Measurements from ENCODE around the gene TIMP2.
A peak's percentile ranks its signal among the peaks of the same experiment; 100 is the strongest.
"Not testable (repeated sequence)": the region's sequence is repeated elsewhere in the genome, so short reads cannot be mapped to it uniquely, and the experiment has no call there.

Gene TIMP2

DNA sequence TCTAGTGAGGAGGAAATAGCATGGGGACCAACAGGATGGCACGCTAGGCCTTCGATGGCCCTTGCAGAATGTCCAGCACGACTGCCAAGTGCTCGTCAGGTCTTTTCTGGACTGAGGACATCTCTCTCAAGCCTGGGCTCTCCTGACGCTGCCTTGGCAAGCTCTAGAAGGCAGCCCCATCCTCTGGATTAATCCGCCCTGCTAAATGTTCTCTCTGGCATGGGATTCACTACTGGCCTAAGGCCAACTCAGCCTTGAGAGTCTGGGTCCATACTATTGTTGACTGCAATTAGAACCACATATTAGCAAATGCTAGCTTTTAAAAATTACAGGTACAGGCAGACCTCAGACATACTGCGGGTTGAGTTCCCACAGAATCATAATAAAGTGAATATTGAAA lies 19.6 kb downstream of the TIMP2 start:
- DNase-seq (ENCODE audit: low read depth in 2 of 2), result no peak

DNA sequence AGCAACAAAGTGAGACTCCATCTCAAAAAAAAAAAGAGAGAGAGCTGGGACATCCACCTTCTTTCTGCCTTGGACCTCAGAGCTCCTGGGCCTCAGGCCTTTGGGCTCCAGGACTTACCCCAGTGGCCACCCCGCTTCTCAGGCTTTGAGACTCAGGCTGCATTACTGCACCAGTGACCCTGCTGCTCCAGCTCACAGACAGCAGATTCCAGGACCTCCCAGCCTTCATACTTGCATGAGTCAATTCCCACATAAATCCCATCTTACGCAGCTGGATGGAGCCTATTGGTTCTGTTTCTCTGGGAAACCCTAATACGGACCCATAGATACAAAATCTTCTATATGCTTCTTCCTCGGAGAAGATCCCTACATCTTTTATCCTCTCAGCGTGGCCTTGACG lies 20.1 kb downstream of the TIMP2 start:
- DNase-seq (ENCODE audit: low read depth in 2 of 2), result no peak

DNA sequence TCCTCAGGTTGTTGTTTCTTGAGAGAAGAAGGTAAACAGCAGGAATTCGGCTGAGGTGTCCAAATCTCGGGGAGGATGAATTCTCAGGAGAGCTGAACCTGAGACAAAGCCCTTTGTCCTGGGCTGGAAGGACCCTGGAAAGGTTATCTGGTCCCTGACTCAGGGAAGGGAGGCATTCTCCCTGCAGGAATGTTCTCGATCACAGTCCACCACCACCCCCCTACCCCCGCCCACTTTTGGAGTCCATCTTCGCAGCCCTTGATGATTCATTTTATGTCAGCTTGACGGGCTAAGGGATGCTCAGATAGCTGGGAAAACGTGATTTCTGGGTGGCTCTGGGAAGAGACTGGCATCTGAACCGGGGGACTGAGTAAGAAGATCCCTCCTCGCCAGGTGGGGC lies 20.8 kb downstream of the TIMP2 start:
- DNase-seq (ENCODE audit: low read depth in 2 of 2), result no peak

DNA sequence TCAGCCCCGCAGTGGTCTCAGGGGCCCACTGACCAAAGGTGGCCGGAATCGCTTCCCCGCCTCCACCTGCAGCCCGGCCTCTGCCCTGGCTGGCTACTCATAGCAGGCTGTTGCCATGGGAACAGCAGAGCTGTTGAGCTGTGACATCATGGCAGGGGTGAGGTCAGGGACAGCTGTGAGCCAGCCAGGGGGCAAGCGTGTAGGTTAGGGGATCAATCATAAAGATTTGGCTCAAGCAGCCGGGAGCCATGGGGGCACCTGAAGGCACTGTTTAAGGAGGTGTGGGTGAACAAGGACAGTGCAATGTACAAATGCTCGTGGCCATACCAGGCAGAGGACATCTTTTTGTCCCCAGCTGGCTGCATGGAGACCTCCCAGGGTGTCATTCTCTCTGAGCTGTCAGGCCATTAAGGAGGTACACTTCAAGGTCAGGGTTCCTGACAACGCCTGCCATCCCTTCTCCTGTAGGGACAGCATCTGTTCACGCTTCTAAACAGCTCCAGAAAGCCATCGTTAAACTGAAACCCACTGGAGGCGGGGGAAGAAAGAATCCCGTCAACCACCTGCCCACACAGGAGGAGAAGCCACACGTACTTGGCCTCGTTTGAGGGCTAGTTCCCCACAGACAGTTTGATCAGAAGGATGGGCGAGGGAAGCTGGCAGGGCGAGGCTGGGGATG lies 21.9 kb downstream of the TIMP2 start, which contains the start of gene CEP295NL:
TSS of gene CEP295NL (minus strand) at position 101 of the 679 bp plus-strand sequence. CDS start 1,373 bp downstream, outside the sequence.
- no peak for DNase-seq (ENCODE audit: low read depth in 2 of 2)

DNA sequence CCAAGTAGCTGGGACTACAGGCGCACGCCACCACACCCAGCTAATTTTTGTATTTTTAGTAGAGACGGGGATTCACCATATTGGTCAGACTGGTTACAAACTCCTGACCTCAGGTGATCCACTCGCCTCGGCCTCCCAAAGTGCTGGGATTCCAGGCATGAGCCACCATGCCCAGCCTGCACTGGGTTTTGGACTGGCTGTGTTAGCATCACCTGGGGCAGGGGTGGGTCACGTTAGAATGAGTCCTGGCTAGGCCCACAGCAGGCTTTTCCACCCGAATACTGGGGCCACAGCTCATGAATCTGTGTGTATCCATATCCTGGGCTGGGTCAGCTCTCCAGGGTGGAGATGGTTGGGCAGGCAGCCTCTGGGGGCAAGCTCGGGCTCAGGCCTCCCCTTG lies 23.0 kb downstream of the TIMP2 start:
- DNase-seq (ENCODE audit: low read depth in 2 of 2), result not testable (repeated sequence)

DNA sequence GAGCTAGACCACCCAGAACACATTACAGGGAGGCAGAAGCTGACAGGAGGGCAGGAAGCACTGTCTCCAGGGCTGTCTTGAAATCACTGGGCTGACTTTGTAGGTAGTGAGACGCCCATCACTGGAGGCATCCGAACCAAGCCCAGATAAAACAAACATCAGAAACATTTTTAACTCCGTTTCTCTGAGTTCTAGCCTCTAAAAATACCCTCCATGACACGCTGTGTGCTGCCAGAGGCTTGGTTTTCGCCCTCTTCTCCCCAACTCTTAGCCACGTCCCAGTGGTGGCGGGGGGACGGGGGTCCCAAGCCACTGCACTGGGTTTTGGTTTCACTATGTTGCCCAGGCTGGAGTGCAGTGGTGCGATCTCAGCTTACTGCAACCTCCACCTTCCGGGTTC lies 23.4 kb downstream of the TIMP2 start:
- DNase-seq (ENCODE audit: low read depth in 2 of 2), result no peak

DNA sequence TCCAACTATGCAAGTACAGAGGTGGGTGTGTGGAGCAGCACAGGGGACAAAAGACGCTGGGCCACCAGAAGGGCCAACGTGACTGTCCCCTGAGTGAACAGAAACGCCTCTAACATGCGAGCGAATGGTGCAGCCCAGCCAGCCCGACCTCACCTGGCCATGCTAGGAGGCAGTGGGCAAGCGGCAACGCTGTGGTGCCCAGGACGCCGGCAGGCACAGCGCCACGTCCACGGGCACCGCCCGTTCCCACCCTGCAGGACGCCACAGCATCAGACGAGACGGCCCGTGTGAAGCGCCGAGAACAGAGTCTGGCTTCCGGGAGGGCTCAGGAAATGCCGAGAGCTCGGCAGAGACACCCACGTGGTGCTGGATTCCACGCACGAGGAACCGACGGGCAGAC lies 24.4 kb downstream of the TIMP2 start:
- DNase-seq (ENCODE audit: low read depth in 2 of 2), result no peak

DNA sequence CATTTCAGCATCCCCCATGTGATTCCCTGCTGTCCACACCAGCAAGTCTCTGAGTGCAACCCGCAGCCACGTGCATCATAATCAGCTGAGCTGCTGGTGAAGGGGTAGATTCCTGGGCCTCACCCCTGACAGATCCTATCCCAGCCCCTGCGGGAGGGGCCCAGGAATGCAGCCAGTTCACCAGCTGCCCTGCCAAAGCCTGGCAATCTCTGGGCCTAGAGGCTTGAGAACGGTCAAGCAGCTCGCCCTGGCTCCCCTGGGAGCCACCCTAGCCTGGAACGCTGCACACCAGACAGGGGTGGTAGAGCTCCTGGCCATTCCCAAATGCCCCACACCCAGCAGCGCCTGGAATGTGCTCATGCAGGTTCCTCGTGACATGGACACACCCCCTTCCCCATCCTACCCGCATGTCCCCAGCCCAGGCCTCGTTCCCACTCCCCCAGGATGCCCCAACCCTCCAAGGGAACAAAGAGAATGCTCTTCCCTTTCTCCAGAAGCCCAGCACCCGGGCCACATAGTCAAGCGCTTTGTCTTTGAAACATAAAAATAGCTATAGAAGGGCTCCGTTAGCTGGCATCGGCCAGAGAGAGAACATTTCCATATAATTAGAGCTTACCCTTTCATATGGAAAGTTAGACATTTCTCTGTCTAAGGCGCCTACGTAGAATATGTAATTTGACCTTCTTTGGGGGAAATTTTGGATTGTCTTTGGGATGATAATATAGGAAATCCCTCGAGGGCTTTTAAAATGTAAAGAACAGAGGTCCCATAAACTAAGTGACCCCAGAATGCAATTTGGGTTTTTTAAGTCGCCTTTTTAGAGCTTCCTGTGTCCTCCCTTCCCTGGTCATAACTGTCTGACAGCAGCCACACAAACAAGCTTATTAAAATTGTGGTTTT lies 25.6 kb downstream of the TIMP2 start:
- DNase-seq (ENCODE audit: low read depth in 2 of 2), result no peak

DNA sequence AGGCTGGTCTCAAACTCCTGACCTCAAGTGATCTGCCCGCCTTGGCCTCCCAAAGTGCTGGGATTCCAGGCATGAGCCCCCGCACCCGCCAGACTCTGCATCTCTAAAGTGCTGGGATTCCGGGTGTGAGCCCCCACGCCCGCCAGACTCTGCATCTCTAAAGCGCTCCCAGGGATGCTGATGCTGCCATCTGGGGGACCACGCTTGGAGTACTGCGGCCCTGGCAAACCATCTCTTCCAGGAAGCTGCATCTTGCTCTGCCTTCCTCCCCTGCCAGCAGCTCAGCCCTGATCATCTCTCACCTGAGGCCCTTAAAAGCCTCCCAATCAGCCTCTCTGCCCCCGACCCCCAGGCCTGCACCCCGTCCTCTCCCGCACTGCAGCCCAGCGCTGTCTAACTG lies 26.2 kb downstream of the TIMP2 start:
- no peak for DNase-seq (ENCODE audit: low read depth in 2 of 2)

DNA sequence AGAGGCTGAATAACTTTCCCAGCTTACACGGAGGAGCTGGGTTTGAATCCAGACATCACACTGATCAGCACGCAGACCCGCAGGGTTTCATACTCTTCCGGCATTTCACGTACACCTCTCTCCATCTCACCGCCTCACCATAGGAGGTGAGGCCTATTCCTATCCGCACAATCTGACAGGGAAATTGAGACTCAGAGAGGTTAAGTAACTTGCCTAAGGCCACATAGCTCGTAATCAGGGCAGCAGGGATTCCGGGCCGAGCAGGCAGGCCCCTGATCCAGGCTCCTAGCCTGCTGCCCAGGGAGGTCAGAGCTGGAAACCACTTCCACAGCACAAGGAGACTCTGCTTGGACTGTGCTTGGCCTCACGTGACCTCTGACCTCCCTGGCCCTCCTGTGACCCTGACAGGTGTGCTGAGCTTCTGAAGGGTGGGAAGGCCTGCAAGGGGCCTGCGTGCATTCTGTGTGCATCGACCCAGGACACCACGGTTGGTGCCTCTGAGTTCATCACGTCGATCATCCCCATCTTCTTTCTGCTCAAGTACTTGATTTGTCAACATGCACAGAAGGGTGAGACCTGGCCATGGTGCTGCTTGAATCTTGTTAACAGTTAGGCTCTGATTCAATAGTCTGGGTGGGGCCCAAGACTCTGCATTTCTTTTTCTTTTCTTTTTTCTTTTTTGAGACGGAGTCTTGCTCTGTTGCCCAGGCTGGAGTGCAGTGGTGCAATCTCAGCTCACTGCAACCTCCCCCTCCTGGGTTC lies 26.9 kb downstream of the TIMP2 start:
- no peak for DNase-seq (ENCODE audit: low read depth in 2 of 2)

DNA sequence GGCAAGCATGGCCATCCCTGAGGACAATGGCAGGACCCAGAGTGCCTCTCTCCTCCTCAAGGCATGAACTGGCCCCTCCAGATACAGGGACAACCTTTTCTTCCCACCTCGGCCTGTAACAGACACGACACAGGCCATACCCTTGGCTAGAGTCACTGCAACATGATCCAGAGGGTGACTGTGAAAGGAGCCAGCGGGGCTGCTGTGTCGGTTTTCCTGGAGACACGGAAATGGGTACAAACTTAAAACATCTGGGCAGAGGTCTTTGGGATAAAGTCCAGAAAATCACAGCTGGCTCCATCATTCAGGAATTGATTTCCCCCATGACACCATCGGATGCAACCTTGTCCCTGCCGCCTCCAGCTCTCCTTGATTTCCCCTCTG lies 27.5 kb downstream of the TIMP2 start:
- no peak for DNase-seq (ENCODE audit: low read depth in 2 of 2)

DNA sequence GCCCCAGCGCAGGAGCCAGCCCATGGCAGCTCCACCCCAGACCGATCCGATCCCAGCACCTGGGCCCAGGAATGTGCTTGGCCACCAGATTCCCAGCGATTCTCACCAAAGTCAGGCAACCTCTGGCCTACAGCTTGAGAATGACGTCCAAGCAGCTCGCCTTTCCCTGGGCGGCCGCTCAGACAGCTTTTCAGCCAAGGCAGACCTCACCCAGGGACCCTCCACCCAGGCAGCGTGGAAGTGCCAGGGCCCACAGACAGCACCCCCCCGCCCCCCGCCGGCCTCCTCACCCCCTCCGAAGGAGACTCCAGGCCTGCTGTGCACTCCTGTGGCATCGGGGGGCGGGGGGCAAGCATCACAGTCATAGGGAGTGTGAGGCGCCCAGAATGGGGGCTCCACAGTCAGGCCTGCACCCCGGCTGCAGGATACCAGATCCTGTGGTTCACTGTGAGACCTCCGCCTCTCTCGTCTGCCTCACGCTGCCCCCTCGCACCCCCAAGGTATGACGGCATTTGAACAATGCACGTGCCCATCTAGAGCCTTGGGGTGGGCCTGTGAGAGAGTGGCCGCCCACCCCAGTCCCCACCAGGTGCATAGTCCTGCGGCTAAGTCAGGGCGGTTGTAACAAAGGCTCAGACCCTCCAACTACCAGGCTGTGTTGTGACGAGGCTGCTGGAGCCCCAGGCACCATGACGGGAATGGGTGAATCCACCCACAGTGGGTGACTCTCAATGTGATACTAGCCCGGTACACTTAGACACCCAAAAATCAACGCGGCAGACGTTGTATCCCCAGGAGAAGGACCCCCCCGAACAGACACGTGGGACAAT lies 28.1 kb downstream of the TIMP2 start:
- DNase-seq (ENCODE audit: low read depth in 2 of 2), result no peak

DNA sequence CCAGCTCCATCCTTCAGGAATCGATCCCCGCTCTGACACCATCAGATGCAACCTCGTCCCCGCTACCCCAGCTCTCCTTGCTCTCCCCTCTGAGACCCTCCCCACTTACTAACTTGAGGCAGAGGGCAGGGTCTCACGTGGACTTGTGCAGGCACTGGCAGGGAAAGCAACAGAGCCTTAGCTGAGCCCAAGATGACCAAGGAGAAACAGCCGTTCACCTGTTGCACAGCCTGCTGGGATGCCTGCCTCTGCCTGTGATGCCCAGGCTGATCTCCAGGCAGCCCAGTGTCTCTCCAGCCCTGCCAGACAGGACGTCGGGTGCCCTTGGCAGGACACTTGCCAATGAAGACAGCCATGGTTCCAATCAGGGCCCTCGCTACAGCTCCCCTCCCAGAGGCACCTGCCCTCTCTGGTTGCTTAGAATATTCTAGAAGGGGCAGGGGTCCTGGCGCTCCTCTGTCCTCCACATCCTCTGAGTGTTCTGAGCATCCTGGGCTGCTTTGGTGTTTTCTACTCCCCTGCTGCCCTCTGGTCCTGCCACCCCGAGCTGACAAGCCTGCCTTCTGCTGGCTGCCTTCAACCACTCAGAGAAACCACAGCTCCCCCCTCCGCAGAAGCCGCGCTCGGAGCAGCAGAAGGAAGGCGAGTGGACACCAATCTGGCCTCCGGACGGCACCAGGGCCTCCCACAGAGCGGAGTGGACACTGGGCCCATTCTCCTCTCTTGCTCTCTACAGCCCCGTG lies 28.9 kb downstream of the TIMP2 start:
- no peak for DNase-seq (ENCODE audit: low read depth in 2 of 2)

DNA sequence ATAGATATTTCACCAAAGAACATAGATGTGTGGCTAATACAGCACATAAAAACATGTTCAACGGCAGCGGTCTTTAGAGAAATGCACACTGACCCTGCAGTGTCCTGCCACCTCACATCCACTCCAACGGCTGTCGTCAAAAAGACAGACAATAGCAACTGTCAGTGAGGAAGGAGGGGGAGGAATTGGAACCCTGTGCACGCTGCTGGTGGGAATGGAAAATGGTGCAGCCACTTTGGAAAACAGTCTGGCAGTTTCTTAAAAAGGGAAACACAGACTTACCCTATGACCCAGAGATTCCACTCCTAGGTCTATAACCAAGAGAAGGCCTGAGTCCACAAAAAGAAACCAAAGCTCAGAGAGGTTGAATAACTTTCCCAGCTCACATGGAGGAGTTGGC lies 29.9 kb downstream of the TIMP2 start:
- DNase-seq (ENCODE audit: low read depth in 2 of 2), result no peak

DNA sequence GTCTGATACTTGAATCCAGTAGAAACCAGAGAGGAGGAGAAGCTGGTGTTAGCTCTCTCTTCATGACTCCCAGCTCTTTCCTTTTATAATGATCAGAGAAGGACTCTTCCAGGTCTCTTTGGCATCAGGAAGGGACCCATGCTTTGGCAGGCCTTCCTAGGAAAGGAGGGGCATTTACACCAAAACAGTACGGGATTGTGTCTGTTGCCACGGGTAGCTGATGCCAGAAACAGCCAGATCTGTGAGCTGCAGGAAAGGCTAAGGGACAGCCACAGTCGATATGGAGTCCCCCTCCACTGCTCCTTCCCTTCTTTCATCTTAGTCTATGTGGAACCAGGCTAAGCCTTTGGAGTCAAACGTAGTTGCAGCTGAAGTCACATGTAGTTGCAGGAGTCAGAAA lies 31.5 kb downstream of the TIMP2 start:
- DNase-seq (ENCODE audit: low read depth in 2 of 2), result no peak

DNA sequence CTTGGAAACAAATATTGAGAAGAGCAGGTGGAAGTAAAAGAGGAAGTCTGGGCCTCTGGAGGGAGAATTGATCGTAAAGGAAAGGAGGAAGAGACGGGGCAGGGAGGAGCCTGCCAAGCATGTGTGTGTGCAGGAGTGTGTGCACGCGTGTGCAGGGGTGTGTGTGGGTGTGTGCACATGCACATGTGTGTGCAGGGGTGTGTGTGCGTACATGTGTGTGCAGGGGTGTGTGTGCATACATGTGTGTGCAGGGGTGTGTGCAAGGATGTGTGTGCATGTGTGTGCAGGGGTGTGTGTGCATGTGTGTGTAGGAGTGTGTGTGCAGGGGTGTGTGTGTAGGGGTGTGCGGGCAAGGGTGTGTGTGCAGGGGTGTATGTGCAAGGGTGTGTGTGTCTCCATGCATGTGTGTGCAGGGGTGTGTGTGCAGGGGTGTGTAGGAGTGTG lies 32.2 kb downstream of the TIMP2 start:
- no peak for DNase-seq (ENCODE audit: low read depth in 2 of 2)

DNA sequence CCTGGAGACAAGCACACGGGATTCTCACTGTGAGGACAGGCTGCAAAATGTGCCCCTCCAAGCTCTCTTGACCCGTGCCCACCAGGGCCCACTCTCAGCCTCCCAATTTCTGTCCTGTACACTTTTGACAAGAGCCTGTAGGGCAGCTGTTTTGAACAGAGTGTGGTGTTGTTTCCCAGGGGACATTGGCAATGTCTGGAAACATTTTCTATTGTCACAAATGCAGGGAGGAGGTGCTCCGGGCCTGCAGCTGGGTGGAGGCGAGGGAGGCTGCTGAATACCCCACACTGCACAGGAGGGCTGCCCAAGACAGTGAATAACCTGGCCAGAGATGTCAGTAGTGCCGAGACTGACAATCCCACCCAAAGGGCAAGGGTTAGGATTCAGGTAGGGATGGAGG lies 32.7 kb downstream of the TIMP2 start:
- no peak for DNase-seq (ENCODE audit: low read depth in 2 of 2)

DNA sequence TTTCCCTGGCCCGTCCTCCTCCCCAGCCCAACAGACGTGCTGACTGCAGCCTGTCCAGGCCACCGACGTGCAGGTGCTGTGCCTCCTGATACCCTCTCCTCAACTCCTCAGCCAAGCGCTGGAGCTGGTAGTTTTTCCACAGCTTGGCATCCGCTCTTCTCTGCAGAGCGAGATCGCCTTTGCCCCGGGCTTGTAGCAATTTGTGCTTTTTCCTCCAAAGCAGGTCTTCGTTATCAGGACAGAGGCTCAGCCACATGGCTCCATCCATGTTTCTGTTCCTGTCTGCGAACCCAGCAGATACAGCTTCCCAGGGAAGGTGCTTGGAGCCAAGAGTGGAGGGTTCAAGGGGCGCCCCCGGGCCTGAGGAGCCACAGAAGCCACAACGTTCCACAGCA lies 33.1 kb downstream of the TIMP2 start:
- no peak for DNase-seq (ENCODE audit: low read depth in 2 of 2)

DNA sequence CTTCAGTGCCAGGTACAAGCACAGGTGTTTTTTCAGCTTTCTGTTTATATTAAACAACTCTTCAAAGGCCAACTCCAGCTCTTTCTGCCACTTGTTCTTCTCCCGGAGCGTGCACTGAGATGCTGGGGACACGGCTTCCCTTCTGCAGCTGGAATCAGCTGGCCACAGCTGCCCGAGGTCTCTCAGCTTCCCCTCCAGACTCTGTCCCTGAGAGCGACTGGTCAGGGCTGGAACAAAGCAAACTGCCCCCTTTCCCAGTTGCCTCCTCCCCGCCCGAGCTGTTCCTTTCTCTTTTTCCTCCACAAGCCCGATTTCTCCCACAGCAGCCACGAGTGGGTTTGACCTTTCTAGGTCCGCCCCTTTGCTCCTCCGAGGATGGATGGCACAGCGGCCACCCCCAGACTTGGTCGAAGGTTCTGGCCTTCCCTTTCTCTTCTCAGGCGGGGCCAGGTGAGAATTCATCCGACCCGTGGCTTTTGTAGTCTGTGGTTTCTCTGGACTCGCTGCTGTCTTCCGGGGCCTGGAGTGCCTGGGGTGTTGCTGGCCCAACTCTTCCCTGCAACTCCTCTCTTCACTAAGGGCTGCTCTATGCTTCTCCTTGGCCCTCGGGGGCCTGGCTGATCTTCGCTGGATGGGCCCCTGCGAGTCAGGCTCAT lies 33.7 kb downstream of the TIMP2 start:
- DNase-seq (ENCODE audit: low read depth in 2 of 2), result no peak

DNA sequence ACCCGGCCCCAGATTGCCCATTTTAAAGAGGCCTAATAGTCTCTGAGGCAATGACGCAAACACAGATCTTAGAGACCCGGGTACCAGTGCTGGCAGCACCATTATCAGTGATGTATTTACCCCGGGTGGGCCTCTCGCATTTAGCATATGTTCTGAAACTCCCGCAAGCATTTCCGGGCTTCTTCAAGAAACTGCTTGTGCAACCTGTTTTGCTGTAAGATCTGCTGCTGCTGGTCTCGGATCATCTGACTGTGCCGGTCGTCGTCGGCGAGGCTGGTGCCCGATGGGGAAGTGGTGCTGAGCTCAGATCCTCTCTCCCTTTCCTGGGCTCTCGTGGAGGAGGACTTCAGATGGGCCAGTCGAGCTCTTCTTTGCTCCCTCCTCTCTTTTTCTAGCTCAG lies 34.7 kb downstream of the TIMP2 start:
- DNase-seq (ENCODE audit: low read depth in 2 of 2), result peak; percentile 5 to 10

Data from stimulated activated CD8-positive, alpha-beta memory T cell treated with anti-CD3 and anti-CD28 coated beads, Interleukin-7, amount 100 ng/mL, for 1 hour (primary cell).